DLD1 (cell line): ENCODE data around the gene RALGDS.
"Not testable (repeated sequence)": the region's sequence is repeated elsewhere in the genome, so short reads cannot be mapped to it uniquely, and the experiment has no call there.

ENCODE experiments used
- in situ Hi-C: cut with HindIII; loops from 2 replicates; pipeline ENCODE4 v1.10.0; 2017; ENCODE audit warnings: low sequenced_read_pairs

The RALGDS gene

GRCh38 chr9:133072210-133072609 lies 48.8 kb downstream of the RALGDS start:
- in situ Hi-C loops: not testable (repeated sequence)

- in situ Hi-C loops: no loop called here
These were observed 49.4 kb downstream of the RALGDS start for GRCh38 chr9:133071484-133072150.

GRCh38 chr9:133070985-133071384 lies 50.1 kb downstream of the RALGDS start:
- in situ Hi-C loops: not testable (repeated sequence)

GRCh38 chr9:133070500-133070961 lies 50.5 kb downstream of the RALGDS start:
- in situ Hi-C loops: not testable (repeated sequence)

GRCh38 chr9:133068431-133068830 lies 52.6 kb downstream of the RALGDS start:
- in situ Hi-C loops: not testable (repeated sequence)

- in situ Hi-C loops: no loop called here
These were observed 53.2 kb downstream of the RALGDS start for GRCh38 chr9:133067813-133068212.

- in situ Hi-C loops: no loop called here
These were observed 54.0 kb downstream of the RALGDS start for GRCh38 chr9:133067006-133067405.

- in situ Hi-C loops: no loop called here
These were observed 54.7 kb downstream of the RALGDS start for GRCh38 chr9:133066181-133066983.

- in situ Hi-C loops: no loop called here
These were observed 56.0 kb downstream of the RALGDS start for GRCh38 chr9:133065070-133065388.

GRCh38 chr9:133064241-133065069 lies 56.6 kb downstream of the RALGDS start:
- in situ Hi-C loops: no loop called here

- in situ Hi-C loops: no loop called here
These were observed 57.4 kb downstream of the RALGDS start for GRCh38 chr9:133063500-133064231.

GRCh38 chr9:133063159-133063499 lies 57.9 kb downstream of the RALGDS start:
- in situ Hi-C loops: no loop called here

- in situ Hi-C loops: not testable (repeated sequence)
These were observed 58.5 kb downstream of the RALGDS start for GRCh38 chr9:133062569-133062968.

GRCh38 chr9:133061764-133062145 lies 59.3 kb downstream of the RALGDS start, which contains the start of gene CEL:
Gene CEL, plus strand, starts transcription at chr9:133061981. Its CDS starts 22 bp downstream, at chr9:133062003.
- in situ Hi-C loops: not testable (repeated sequence)

GRCh38 chr9:133061019-133061763 lies 59.8 kb downstream of the RALGDS start:
- in situ Hi-C loops: not testable (repeated sequence)

GRCh38 chr9:133060417-133060841 lies 60.6 kb downstream of the RALGDS start:
- in situ Hi-C loops: no loop called here

- in situ Hi-C loops: no loop called here
These were observed 61.4 kb downstream of the RALGDS start for GRCh38 chr9:133059623-133060022.

- in situ Hi-C loops: no loop called here
These were observed 62.3 kb downstream of the RALGDS start for GRCh38 chr9:133058550-133059320.

- in situ Hi-C loops: no loop called here
These were observed 63.0 kb downstream of the RALGDS start for GRCh38 chr9:133058071-133058470.
